GM18858 (cell line): Measurements from ENCODE around the gene OR5T1.

Source experiments
- ATAC-seq: cut with Tn5 transposase; IDR thresholded peaks from one replicate; pipeline ENCODE4 v1.9.1; 2021; ENCODE audit not compliant: unreplicated experiment

OR5T1 gene

GRCh38 chr11:56273854-56274253, at the start of gene OR5T1:
Gene OR5T1 (plus strand): TSS chr11:56274154. CDS start chr11:56275639, 1,485 bp downstream.
- no peak for ATAC-seq

- no peak for ATAC-seq
Observed at GRCh38 chr11:56234155-56234554, 39.8 kb upstream of the OR5T1 start, which contains the start of gene OR5T2. Gene OR5T2 (minus strand): TSS chr11:56234255. CDS start chr11:56233062, 1,193 bp downstream.

- no peak for ATAC-seq
Observed at GRCh38 chr11:56251954-56252353, 22.0 kb upstream of the OR5T1 start, which contains the start of gene OR5T3. Gene OR5T3 (plus strand): TSS chr11:56252254. CDS start chr11:56252254, 0 bp downstream.

GRCh38 chr11:56271092-56271491, 2.9 kb upstream of the OR5T1 start:
- no peak for ATAC-seq

DNA sequence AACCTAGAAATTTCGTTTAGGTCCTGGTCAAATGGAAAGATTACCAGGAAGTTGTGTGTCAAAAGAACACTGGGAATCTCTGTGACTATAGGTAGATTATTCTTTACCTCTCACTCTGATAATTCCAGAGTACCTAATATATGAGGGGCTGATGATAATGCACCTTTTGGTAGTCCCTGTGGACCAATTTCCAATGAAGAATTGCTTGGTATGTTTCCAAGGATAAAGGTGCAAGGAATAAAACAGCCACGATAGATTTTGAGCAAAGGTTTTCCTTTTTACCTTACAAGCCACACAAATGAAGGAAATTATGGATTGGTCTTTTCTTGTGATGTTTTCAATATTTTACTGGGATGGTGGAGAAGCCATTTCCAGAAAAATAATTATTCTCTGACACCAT, 18.2 kb downstream of the OR5T1 start, which contains the start of gene OR8H1:
Gene OR8H1 (minus strand): TSS at position 101 of the 400 bp plus-strand sequence. CDS start 1,192 bp downstream, outside the sequence.
- no peak for ATAC-seq

GRCh38 chr11:56296898-56297297, 22.9 kb downstream of the OR5T1 start:
- no peak for ATAC-seq

DNA sequence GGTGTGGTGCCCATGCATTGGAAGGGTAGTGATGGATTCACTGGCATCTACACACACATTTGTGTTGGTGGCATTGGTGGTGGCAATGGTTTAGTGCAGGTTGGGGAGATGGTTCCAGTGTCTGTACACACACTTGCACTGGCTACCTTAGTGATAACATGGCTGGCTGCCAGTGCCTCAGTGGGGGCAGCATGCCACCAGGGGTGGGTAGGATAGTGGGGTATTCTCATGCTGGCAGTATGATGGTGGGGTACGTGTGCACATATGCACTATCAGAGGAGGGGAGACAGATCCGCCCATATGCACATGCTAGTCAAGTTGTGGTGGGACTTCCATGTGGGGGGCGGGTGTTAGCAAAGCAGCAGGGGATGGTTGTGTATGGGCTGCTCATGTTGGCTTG, 33.9 kb downstream of the OR5T1 start:
- ATAC-seq, result no peak

GRCh38 chr11:56314844-56315243, 40.9 kb downstream of the OR5T1 start, which contains the start of gene OR8K3:
Gene OR8K3 (plus strand): TSS chr11:56315144. CDS start chr11:56318307, 3,163 bp downstream.
- no peak for ATAC-seq
